Neural progenitor cell (in vitro differentiated cells): ENCODE measurements around the gene AGPAT4.

Experiments
- EZH2 ChIP-seq: fragments of 200-600 bp; sonication (generic); IDR thresholded peaks from 2 replicates; pipeline ENCODE4 v1.6.1; 2017; ENCODE audit warnings: antibody characterized with exemption, mild to moderate bottlenecking, moderate library complexity
- TF ChIP-seq, protein P1 (sequence below): fragments of 200-600 bp; sonication (generic); IDR thresholded peaks from 2 replicates; pipeline ENCODE4 v1.5.1; 2017; ENCODE audit warnings: antibody characterized with exemption, mild to moderate bottlenecking

DNA sequence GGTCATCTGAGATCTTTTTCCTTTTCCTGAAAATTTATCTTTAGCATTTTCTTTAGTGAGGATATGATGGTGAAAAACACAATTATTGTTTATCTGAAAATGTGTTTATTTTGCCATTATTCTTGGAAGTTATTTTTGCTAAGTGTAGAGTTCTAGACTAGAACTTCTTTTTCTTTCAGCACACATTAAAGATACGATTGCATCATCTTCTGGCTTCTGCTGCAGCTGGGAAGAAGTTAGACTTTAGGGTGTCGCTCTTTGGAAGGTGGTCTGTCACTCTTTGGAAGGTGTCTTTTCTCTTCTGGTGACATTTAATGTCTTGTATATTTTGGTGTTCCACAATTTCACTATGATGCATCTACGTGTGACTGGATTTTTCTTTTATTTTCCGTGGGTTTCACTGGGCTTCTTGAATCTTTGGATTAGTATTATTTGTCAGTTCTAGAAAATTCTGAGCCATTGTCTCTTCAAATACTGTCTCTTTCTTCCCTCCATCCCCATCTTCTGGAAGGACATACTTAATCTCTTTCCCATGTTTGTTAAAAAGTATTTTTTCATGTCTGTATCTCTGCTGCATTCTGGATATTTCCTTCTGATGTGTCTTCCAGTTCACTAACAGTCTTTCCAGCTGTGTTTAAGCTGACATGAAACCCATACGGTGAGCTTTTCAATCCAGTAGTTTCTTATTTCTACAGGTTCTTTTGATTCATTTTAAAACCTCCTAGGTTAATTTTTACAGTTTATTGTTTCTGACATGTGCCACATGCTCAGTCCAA lies 81.0 kb downstream of the AGPAT4 start:
- TF ChIP-seq, protein P1, sequence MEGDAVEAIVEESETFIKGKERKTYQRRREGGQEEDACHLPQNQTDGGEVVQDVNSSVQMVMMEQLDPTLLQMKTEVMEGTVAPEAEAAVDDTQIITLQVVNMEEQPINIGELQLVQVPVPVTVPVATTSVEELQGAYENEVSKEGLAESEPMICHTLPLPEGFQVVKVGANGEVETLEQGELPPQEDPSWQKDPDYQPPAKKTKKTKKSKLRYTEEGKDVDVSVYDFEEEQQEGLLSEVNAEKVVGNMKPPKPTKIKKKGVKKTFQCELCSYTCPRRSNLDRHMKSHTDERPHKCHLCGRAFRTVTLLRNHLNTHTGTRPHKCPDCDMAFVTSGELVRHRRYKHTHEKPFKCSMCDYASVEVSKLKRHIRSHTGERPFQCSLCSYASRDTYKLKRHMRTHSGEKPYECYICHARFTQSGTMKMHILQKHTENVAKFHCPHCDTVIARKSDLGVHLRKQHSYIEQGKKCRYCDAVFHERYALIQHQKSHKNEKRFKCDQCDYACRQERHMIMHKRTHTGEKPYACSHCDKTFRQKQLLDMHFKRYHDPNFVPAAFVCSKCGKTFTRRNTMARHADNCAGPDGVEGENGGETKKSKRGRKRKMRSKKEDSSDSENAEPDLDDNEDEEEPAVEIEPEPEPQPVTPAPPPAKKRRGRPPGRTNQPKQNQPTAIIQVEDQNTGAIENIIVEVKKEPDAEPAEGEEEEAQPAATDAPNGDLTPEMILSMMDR, result no peak
- no peak for TF ChIP-seq EZH2
